HG02678 (cell line): ENCODE data around the gene LBHD2.
"Not testable (repeated sequence)": the region's sequence is repeated elsewhere in the genome, so short reads cannot be mapped to it uniquely, and the experiment has no call there.

Experiments
- ATAC-seq: cut with Tn5 transposase; IDR thresholded peaks from one replicate; pipeline ENCODE4 v1.9.1; 2021; ENCODE audit warnings: mild to moderate bottlenecking, moderate library complexity; ENCODE audit not compliant: unreplicated experiment

The LBHD2 gene

GRCh38 chr14:103118018-103118662 lies 34.1 kb downstream of the LBHD2 start:
- no peak for ATAC-seq

- ATAC-seq: no peak
These were observed 34.8 kb downstream of the LBHD2 start for GRCh38 chr14:103118663-103119404.

GRCh38 chr14:103119527-103119926 lies 35.5 kb downstream of the LBHD2 start:
- not testable (repeated sequence) for ATAC-seq

- no peak for ATAC-seq
These were observed 37.3 kb downstream of the LBHD2 start for GRCh38 chr14:103121121-103121845.

- no peak for ATAC-seq
These were observed 38.0 kb downstream of the LBHD2 start for GRCh38 chr14:103121846-103122584.

GRCh38 chr14:103122585-103122946 lies 38.6 kb downstream of the LBHD2 start:
- ATAC-seq: no peak

GRCh38 chr14:103122947-103123633 lies 39.1 kb downstream of the LBHD2 start, which contains the start of gene TNFAIP2:
Gene TNFAIP2 (plus strand): TSS chr14:103123461. CDS start chr14:103126458, 2,997 bp downstream.
- ATAC-seq: no peak

GRCh38 chr14:103123634-103124500 lies 39.9 kb downstream of the LBHD2 start:
- ATAC-seq: no peak

- no peak for ATAC-seq
These were observed 40.5 kb downstream of the LBHD2 start for GRCh38 chr14:103124501-103125001.

- ATAC-seq: no peak
These were observed 41.4 kb downstream of the LBHD2 start for GRCh38 chr14:103125098-103126070.

- ATAC-seq: no peak
These were observed 42.3 kb downstream of the LBHD2 start for GRCh38 chr14:103126088-103126872.

- no peak for ATAC-seq
These were observed 42.9 kb downstream of the LBHD2 start for GRCh38 chr14:103126873-103127304.

GRCh38 chr14:103127356-103127755 lies 43.3 kb downstream of the LBHD2 start:
- ATAC-seq: no peak

GRCh38 chr14:103127861-103128598 lies 44.0 kb downstream of the LBHD2 start:
- no peak for ATAC-seq

- ATAC-seq: no peak
These were observed 44.8 kb downstream of the LBHD2 start for GRCh38 chr14:103128631-103129300.
